Hindlimb muscle (tissue), 1 donor: ENCODE measurements around the gene CNOT3. TPM values are rescaled to one million over a fixed set of nuclear protein-coding genes. Genes with fewer than 3 reads are reported as not detected.
"Not testable (repeated sequence)": the region's sequence is repeated elsewhere in the genome, so short reads cannot be mapped to it uniquely, and the experiment has no call there.

Experiments
- DNase-seq: peaks from one replicate; pipeline ENCODE4 v3.0.0-alpha.2; 2013
- polyA plus RNA-seq: library from polyadenylated mRNA; unstranded; fragments of 120-200 nt; gene quantifications from one replicate; pipeline ENCODE4 v1.2.1, GENCODE V29; 2013; ENCODE audit not compliant: insufficient read length

Gene CNOT3
- polyA plus RNA-seq, 1 donor = 37.7 TPM

DNA sequence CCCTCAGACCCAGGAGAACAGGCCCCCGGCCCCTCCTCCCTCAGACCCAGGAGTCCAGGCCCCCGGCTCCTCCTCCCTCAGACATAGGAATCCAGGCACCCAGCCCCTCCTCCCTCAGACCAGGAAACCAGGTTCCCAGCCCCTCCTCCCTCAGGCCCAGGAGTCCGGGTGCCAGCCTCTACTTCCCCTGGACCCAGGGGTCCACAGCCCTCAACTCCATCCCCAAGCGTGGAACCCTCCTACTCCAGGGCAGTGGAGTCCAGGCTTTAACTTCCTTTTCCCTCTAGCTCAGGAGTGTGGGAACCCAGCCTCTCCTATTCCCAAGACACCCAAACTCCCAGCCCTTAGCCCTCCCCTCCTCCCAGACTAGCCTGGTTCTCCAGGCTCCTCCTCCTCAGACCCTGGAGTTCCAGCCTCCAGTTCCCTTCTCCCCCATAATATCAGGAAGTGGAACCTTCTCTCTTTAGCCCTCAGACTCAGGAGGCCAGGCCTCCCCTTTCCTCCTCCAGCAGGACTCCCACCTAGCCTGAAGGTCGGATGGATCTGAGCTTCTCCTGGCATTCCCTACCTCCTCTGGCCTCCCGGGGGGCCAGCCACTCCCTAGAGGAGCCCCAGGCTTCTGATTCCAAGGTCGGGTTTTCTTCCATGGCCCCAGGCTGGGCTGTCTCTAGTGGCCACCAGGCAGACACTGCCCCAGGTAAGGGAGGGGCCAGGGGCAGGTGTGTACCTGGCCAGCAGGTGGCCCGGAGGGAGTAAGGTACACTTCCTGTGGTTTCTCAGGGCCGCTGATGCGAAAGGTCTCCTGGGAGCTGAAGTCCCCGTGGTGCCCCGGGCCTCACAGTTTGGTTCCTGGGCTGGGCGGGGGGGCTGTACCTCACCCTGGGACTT lies 35.2 kb downstream of the CNOT3 start, which contains the start of gene TMC4:
Gene TMC4, minus strand, starts transcription at position 690 of the 888 bp plus-strand sequence. Its CDS starts 43 bp downstream, at position 647.
- DNase-seq = no peak

GRCh38 chr19:54173359-54173699 lies 35.8 kb downstream of the CNOT3 start:
- DNase-seq = no peak

DNA sequence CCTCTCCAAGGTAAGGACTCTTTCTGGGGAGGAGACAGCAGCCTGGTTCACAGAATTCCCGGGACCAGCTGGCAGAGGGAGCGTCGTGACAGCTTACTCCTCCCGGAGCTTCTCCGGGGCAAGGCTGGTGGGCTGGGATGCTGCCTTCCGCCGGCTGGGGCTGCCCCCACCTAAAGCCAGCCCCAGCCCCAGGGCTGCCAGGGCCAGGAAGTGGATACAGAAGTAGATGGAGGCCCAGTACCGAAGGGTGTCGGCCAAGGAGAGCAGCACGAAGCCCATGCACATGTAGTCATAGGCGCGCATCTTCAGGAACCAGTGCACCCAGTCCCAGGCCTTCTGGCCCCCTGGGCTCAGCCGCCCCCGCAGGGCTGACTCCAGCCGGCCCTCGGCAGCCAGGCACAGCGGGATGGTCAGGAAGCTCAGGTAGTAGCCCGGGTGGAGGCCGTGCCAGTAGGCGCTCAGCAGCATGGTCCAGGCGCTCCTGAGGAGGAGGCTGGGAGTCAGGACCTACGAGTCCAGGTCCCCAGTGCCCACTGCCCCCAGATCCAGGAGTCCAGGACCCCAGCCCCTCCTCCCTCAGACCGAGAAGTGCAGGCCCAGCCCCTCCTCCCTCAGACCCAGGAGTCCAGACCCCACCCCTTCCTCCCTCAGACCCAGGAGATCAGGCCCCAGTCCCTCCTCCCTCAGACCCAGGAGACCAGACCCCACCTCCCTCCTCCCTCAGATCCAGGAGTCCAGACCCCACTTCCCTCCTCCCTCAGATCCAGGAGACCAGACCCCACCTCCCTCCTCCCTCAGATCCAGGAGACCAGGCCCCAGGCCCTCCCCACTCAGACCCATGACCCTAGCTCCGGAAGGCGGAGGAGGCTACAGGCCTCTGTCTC lies 36.6 kb downstream of the CNOT3 start:
- no peak for DNase-seq

GRCh38 chr19:54178581-54179261 lies 41.2 kb downstream of the CNOT3 start:
- DNase-seq = no peak

DNA sequence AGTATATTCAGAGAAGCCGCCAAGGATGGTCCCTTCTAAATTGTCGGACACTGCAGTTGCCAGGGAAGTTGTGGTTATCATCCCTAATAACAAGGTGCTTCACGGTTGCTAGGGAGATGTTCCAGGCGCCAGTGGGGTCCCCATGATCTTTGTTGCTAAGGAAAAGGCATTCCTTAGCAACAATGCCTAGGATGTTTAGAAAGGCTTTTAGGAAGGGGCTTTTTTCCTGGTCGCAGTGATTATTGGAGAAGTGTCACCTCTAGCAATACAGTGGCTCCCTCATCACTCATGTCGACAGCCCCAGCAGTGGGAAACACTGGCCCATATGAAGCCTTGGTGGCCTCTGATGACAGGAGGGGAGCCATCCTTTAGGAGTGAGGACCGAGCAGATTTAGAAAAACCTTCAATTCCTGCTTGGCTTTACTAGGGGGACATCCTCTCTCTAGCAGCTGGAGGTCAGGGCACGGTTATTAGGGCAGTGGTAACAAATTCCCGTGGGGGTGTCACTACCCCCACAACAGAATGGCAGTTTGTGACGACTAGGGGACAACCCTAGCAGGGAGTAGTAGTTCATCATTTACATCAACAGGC lies 41.8 kb downstream of the CNOT3 start:
- DNase-seq = no peak

DNA sequence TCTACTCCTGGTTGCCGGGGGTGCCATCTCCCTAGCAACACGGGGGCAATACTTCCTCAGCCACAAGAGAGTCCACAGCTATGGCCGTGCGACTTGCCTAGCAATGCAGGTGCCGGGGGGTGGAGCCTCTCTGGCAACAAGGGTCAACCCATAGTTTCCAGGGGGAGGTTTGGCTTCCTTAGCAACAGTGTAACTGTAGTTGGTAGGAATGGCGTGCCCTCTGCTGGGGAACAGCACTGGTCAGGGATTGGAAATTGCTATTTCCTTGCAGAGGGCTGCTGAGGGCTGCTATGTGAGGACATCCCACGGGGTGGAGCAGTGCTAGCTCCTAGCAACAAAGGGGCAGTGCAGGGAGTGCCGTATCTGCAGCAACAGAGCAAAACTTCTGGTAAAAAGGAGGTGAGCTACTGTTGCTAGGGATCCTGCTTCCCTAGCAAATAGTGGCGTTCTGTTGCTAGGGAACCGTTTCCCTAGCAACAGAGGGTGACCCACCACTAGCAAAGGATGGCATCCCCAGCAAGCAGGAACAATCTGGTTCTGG lies 42.4 kb downstream of the CNOT3 start:
- no peak for DNase-seq

- no peak for DNase-seq
Measured at GRCh38 chr19:54180691-54181091, 43.1 kb downstream of the CNOT3 start.

GRCh38 chr19:54181894-54182293 lies 44.3 kb downstream of the CNOT3 start:
- not testable (repeated sequence) for DNase-seq

GRCh38 chr19:54183431-54183830 lies 45.9 kb downstream of the CNOT3 start:
- no peak for DNase-seq

DNA sequence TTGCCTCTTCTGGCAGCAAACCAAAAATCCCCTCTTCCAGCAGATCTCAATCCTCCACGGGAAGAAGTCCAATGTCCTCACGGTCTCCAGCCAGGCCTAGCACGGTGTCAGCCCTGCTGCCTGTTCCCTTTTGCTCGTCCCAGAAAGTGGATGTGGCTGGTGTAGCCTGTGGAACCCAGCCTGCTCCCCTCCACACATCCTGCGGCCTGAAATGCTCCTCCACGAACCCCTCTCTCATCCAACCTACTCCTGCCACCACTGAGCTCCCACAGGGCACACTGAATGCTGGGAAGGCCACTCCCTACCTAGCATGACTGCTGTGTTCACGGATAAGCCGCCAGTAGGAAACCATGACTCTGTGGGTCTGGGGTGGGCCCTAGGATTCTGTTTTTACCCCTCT lies 48.8 kb downstream of the CNOT3 start:
- no peak for DNase-seq

DNA sequence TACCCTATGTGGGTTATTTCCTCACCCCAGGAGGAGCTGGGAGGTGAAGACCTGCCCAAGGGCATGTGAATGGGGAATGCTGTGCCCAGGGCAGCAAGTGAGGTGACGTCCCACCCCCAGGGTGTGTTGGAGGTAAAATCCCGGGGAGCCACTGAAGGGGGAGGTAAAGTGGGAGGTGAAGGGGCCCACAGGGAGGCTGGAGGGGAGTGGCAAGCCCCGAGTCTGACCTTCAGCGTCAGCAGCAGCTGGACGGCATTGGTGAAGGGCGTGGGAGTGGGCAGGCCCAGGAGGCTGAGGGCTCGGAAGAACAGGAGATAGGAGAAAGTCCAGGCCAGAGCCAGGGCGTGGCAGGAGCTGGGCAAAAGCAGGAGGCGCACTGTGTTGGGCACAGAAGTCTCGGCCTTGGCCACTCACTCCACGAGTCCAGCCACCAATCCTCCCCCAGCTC lies 49.4 kb downstream of the CNOT3 start:
- DNase-seq = no peak

- no peak for DNase-seq
Measured at GRCh38 chr19:54188215-54188871, 50.8 kb downstream of the CNOT3 start.

- DNase-seq = no peak
Measured at GRCh38 chr19:54189145-54189734, 51.7 kb downstream of the CNOT3 start, which contains the start of gene MBOAT7. Gene MBOAT7 (minus strand): TSS chr19:54189580. CDS start chr19:54188508, 1,072 bp downstream.

DNA sequence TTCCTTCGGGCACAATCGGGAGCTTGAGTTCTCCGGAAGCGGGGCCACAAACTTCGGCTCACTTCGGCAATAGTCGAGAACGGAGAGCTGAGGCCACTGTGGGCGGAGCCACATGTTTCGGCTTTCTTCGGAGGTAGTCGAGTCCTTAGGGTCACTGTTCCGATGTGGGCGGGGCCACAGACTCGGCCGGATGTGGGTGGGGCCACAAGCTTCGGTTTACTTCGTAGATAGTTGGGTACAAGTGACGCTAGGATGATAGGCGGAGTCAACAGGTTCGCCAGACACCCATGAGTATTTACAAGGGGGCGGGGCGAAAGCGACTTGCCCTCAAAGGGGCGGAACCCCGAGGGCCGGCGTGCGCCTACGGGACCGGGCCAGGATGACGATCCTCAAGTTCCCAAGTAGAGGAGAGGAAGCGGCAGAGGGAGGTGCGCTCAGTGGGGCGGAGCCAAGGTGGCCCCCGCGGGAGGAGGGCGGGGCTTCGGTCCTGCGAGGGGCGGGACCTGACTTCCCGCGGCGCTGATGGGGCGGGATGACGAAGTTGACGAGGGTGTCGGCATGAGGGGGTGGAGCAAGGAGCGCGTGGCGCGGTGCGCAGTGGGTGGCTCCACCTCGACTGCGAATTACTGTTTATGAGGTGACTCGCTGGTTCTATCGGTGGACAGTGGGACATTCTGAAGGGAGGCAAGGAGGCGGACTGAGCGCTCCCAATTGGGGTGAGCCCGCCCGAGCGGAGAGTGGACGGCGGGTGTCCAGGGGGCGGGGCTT lies 52.4 kb downstream of the CNOT3 start:
- DNase-seq = peak; percentile 100

DNA sequence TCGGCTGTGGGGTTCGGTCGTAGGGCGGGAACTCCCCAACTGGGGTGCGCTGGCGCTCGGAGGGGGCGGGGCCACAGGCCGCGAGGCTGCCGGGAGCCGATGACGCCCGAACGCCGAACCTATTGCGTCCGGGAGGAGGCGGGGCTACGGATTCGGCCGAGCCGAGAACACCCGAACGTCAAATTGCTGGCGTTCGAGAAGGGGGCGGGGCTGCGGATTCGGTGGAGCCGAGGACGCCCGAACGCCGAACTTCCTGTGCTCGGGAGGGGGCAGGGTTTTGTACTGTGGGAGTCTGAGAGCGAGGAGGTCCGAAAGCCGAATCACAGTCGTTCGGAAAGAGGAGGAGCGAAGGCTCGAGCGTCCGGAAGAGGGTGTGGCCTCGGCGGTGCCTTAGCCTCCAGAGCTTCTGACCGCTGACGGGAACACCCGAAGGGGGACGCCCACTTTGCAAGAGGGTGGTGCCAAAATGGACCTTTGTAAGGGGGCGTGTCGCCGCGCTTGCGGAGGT lies 53.0 kb downstream of the CNOT3 start:
- peak; percentile 100 for DNase-seq

DNA sequence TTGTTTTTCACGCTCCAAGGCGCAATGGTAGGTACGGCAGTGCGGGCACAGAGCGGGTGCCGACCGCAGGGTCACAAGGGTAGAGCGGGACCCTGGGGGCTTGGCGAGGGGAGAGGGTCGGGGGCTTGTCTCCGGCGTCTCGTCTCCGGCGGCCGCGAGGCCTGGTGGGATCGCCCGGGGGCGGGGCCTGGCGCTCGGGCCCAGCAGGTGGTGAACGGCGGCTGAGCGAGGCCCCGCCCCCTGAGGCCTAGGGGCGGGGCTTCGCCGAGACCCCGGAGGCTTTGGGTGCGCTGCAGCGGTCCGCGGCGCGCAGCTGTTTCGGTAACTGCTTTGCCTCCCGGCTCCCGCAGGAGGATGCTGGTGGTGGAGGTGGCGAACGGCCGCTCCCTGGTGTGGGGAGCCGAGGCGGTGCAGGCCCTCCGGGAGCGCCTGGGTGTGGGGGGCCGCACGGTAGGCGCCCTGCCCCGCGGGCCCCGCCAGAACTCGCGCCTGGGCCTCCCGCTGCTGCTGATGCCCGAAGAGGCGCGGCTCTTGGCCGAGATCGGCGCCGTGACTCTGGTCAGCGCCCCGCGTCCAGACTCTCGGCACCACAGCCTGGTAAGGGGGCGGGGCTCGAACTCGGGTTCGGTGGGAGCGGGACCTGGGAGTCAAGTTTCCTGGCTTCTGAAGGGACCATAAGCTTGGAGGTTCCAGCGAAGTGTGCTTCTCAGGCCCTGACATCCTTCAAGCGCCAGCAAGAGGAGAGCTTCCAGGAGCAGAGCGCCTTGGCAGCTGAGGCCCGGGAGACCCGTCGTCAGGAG lies 53.6 kb downstream of the CNOT3 start, which contains the start of gene TSEN34:
Gene TSEN34, plus strand, starts transcription at position 298 of the 800 bp plus-strand sequence. Its CDS starts 57 bp downstream, at position 355.
- peak; percentile 92 for DNase-seq

- no peak for DNase-seq
Measured at GRCh38 chr19:54191811-54192453, 54.4 kb downstream of the CNOT3 start.

GRCh38 chr19:54193011-54193410 lies 55.4 kb downstream of the CNOT3 start:
- DNase-seq = no peak
